Measurements from ENCODE around the gene APOBEC3A. TPM values are rescaled to one million over a fixed set of nuclear protein-coding genes. Genes with fewer than 3 reads are reported as not detected.
"Not testable (repeated sequence)": the region's sequence is repeated elsewhere in the genome, so short reads cannot be mapped to it uniquely, and the experiment has no call there.

Gene APOBEC3A
- total and polyA plus RNA-seq, 4 experiments from 2014 or later, result not detected

DNA sequence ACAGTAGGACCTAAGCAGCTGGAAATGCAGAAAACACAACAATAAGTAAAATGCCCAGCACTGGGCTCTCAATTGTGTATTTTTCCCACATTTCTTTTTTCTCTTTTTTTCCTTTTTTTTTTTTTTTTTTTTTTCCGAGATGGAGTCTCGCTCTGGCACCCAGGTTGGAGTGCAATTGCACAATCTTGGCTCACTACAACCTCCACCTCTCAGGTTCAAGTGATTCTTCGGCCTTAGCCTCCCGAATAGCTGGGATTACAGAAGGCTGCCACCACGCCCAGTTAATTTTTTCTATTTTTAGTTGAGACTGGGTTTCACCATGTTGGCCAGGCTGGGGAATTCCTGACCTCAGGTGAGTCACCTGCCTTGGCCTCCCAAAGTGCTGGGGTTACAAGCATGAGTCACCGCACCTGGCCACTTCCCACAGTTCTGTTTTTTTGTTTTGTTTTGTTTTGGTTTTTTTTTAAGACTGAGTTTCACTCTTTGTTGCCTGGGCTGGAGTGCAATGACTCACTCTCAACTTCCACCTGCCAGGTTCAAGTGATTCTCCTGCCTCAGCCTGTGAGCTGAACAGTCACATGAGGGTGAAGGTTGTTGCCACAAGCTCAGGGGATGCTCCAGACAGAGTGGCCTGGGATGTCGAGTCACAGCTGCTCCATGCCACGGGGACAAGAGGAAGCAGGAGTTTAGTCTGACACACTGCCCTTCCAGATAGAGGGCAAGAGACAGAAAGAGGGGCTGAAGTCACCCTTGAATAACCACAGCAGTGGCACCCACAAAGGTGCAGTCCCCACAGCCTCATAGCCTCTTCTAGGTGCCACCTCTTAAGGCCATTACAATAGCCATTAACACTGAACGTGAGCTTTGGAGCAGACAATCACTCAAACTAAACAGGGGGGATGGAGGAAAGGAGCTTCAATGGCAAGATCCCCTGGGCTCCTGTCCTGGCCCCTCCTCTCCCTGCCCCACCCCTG lies 27.7 kb downstream of the APOBEC3A start:
- intact Hi-C loops (cut with micrococcal nuclease), result loop anchor here (1.0 to 5.0 kb wide), 4 partner anchors 18 to 278 kb away; partner anchors contain the start of genes CBX6 and GTPBP1

DNA sequence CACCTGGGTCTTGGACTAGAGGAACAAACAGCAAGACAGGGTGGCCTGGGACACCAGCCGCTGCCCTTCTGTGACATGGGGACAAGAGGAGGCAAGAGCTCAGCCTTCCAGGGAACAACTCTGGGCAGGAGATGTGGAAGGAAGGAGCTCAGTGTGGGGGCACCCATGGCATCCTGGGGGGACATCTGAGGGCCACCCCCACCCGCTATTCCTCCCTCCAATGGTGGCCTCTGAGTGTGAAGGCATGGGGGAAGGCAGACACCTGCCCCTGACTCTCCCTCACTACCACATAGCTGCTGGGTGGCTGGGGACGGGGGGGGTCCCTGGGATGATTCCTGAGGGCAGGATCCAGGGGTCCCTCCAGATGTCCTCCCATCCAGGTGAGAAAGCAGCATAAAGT lies 29.2 kb downstream of the APOBEC3A start:
- Histone ChIP-seq H3K27me3 (ENCODE audit: insufficient read depth, low read length) (no peaks in the 10 kb centered on the region), H3K4me1 (ENCODE audit: insufficient read depth, low read length) (peaks cover 68% of the 10 kb centered on the region), H3K9me3 (ENCODE audit: control insufficient read depth in 1 of 2, low read length in 2 of 2) (no peaks in the 10 kb centered on the region), H3K36me3 (ENCODE audit: insufficient read depth, low read length) (no peaks in the 10 kb centered on the region), H3K4me3 (ENCODE audit: low read length in 2 of 2) (no peak overlapping the region), H3K27ac (ENCODE audit: low read depth, low read length) (no peak overlapping the region)
- Mint-ChIP-seq H3K36me3 (peaks cover 0 to 7% of the 10 kb centered on the region in 2 donors), H3K9me3 (peaks cover 0 to 16% (median 4%) of the 10 kb centered on the region in 8 donors), H3K27me3 (no peaks in the 10 kb centered on the region), H3K4me1 (peaks cover 36 to 80% (median 45%) of the 10 kb centered on the region in 4 donors), H3K27ac (peak overlapping the region in 5 of 7 donors; percentile 25 to 85 (median 57)), H3K4me3 (peak overlapping the region in 1 of 8 donors; percentile 46)
- no peak for DNase-seq
- POLR2A ChIA-PET (ENCODE audit: partially characterized antibody), result no interaction called here
- CTCF ChIA-PET (ENCODE audit: partially characterized antibody), result interaction anchor here (1.0 kb wide), 1 partner anchor 17 kb away, joined by 3 read pairs; no protein-coding TSS in a partner anchor
- intact Hi-C loops (cut with micrococcal nuclease), result loop anchor here (5.0 kb wide), 1 partner anchor 279 kb away; the partner anchor contains the start of gene GTPBP1

More for the DNA sequence above, 27.7 kb downstream of the APOBEC3A start:
- not testable (repeated sequence) for H3K27me3 ChIP-seq (ENCODE audit: insufficient read depth, low read length); H3K4me3 ChIP-seq (ENCODE audit: low read length in 2 of 2); H3K9me3 ChIP-seq (ENCODE audit: control insufficient read depth in 1 of 2, low read length in 2 of 2); H3K36me3 ChIP-seq (ENCODE audit: insufficient read depth, low read length); H3K27me3 Mint-ChIP-seq; H3K36me3 Mint-ChIP-seq
- H3K4me1 Mint-ChIP-seq, result peaks cover 40 to 80% (median 49%) of the 10 kb centered on the region in 4 donors
- ChIA-PET CTCF (ENCODE audit: partially characterized antibody) (interaction anchor here (1.8 to 4.1 kb wide), 2 partner anchors 11 to 18 kb away, joined by 10 to 18 read pairs; no protein-coding TSS in a partner anchor), POLR2A (ENCODE audit: partially characterized antibody) (interaction anchor here (0.9 to 1.8 kb wide), 3 partner anchors 18 to 114 kb away, joined by 3 to 7 read pairs (median 4); no protein-coding TSS in a partner anchor)
- peak overlapping the region in 7 of 8 donors; percentile 51 to 82 (median 67) for H3K4me3 Mint-ChIP-seq
- H3K9me3 Mint-ChIP-seq, result peaks cover 0 to 16% (median 4%) of the 10 kb centered on the region in 8 donors
- Histone ChIP-seq H3K27ac (ENCODE audit: low read depth, low read length) (peak overlapping the region; percentile 30), H3K4me1 (ENCODE audit: insufficient read depth, low read length) (peaks cover 68% of the 10 kb centered on the region)
- DNase-seq, result peak; percentile 76 to 97 (median 89)
- H3K27ac Mint-ChIP-seq, result peak overlapping the region; percentile 89 to 98 (median 96)

DNA sequence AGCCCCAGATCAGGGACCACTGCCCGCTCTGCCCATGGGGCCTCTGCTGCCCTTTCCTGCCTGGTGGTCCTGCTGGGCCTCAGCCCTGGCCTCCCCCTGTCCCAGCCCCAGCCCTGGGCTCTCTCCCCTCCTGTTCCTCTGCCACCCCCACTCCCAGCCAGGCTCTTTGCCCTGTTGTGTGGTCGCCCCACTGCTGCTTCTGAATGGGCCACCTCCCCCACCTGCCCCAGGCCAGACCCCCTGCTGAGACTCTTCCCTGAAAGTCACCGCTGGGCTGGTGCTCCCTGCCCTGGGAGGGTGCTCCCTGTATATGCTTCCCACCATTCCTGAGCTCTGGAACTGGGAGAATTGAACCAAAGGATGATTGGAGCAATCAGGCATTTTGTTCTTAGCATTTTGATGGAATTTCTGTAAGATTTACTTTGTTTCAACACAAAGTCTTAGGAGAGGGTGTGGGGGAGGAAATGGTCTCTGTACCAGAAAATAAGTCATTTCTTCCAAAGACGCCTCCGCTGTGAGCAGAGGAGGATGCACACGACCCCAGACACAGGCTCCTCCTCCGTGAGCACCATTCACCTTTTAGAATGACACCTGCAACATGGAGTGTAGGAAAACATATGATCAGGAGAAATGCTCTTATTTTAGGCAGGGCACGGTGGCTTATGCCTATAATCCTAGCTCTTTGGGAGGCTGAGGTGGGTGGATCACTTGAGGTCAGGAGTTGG lies 29.9 kb downstream of the APOBEC3A start:
- Histone ChIP-seq H3K4me3 (ENCODE audit: low read length in 2 of 2) (no peak overlapping the region), H3K36me3 (ENCODE audit: insufficient read depth, low read length) (no peaks in the 10 kb centered on the region), H3K27ac (ENCODE audit: low read depth, low read length) (no peak overlapping the region), H3K9me3 (ENCODE audit: control insufficient read depth in 1 of 2, low read length in 2 of 2) (no peaks in the 10 kb centered on the region), H3K27me3 (ENCODE audit: insufficient read depth, low read length) (no peaks in the 10 kb centered on the region), H3K4me1 (ENCODE audit: insufficient read depth, low read length) (peaks cover 61% of the 10 kb centered on the region)
- H3K36me3 Mint-ChIP-seq, result peaks cover 0 to 4% of the 10 kb centered on the region in 2 donors
- intact Hi-C loops (cut with micrococcal nuclease), result loop anchor here (5.0 kb wide), 1 partner anchor 280 kb away; the partner anchor contains the start of gene GTPBP1
- ChIA-PET CTCF (ENCODE audit: partially characterized antibody) (interaction anchor here (1.0 kb wide), 1 partner anchor 16 kb away, joined by 3 read pairs; no protein-coding TSS in a partner anchor), POLR2A (ENCODE audit: partially characterized antibody) (no interaction called here)
- no peak for DNase-seq
- H3K4me1 Mint-ChIP-seq, result peaks cover 32 to 73% (median 40%) of the 10 kb centered on the region in 4 donors
- H3K27me3 Mint-ChIP-seq, result no peaks in the 10 kb centered on the region
- peak overlapping the region in 2 of 8 donors; percentile 21 to 40 for H3K4me3 Mint-ChIP-seq
- H3K9me3 Mint-ChIP-seq, result peaks cover 0 to 16% (median 4%) of the 10 kb centered on the region in 8 donors
- peak overlapping the region in 6 of 7 donors; percentile 7 to 84 (median 62) for H3K27ac Mint-ChIP-seq

DNA sequence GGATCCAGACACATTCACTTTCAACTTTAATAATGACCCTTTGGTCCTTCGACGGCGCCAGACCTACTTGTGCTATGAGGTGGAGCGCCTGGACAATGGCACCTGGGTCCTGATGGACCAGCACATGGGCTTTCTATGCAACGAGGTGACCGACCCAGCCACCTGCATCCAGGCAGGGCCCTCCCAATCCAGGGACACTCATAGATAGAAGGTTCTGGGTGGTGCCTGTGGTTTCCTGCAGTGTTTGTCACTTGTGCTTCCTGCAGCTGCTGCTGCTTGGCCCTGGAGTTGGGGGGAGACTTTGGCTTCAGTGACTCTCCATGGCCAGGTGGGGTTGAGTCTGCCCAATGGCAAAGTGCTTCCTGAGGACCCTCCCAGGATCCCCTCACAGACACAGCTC lies 32.1 kb downstream of the APOBEC3A start:
- peak in 3 of 5 donors; percentile 19 to 66 (median 25) for DNase-seq
- Mint-ChIP-seq H3K27ac (peak overlapping the region in 6 of 7 donors; percentile 48 to 91 (median 74)), H3K27me3 (peaks cover 0 to 2% of the 10 kb centered on the region in 2 donors), H3K4me3 (peak overlapping the region in 7 of 8 donors; percentile 43 to 88 (median 58)), H3K4me1 (peaks cover 28 to 70% (median 41%) of the 10 kb centered on the region in 4 donors), H3K9me3 (peaks cover 0 to 7% (median 0%) of the 10 kb centered on the region in 8 donors), H3K36me3 (peaks cover 0 to 4% of the 10 kb centered on the region in 2 donors)
- H3K27ac ChIP-seq (ENCODE audit: low read depth, low read length), result no peak overlapping the region
- CTCF ChIA-PET (ENCODE audit: partially characterized antibody), result no interaction called here
- H3K4me3 ChIP-seq (ENCODE audit: low read length in 2 of 2), result no peak overlapping the region
- no peaks in the 10 kb centered on the region for H3K36me3 ChIP-seq (ENCODE audit: insufficient read depth, low read length)
- H3K4me1 ChIP-seq (ENCODE audit: insufficient read depth, low read length), result peaks cover 51% of the 10 kb centered on the region
- POLR2A ChIA-PET (ENCODE audit: partially characterized antibody), result no interaction called here
- no peaks in the 10 kb centered on the region for H3K27me3 ChIP-seq (ENCODE audit: insufficient read depth, low read length)
- intact Hi-C loops (cut with micrococcal nuclease), result loop anchor here (5.0 kb wide), 1 partner anchor 282 kb away; the partner anchor contains the start of gene GTPBP1
- H3K9me3 ChIP-seq (ENCODE audit: control insufficient read depth in 1 of 2, low read length in 2 of 2), result no peaks in the 10 kb centered on the region

DNA sequence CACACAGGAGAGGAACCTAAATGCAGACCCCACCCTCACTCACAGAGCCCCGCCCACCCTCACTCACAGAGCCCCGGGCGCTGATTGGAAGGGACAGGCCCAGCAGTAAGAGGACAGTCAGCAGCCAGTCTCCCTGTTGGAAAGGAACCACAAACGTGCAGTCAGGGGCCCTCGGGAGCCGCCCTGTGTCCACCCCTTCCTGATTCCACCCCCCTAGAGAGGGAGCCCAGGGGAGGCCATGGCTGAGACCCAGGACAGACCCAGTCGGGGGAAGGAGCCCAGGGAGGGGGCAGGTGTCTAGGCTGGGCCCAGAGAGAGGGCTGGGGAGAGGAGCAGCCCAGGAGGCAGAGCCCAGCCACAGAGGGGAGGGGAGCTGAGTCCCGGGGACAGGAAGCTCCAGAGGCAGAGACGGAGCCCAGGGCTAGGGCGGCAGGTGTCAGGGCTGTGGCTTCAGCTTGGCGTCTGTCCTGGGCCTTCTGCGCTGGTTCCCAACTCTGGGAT lies 35.5 kb downstream of the APOBEC3A start:
- H3K27me3 Mint-ChIP-seq; H3K36me3 ChIP-seq (ENCODE audit: insufficient read depth, low read length); intact Hi-C loops (cut with micrococcal nuclease); DNase-seq; CTCF ChIA-PET (ENCODE audit: partially characterized antibody); H3K27ac ChIP-seq (ENCODE audit: low read depth, low read length); H3K9me3 ChIP-seq (ENCODE audit: control insufficient read depth in 1 of 2, low read length in 2 of 2); H3K27me3 ChIP-seq (ENCODE audit: insufficient read depth, low read length); H3K36me3 Mint-ChIP-seq; H3K9me3 Mint-ChIP-seq; H3K4me3 ChIP-seq (ENCODE audit: low read length in 2 of 2): not testable (repeated sequence)
- H3K4me1 ChIP-seq (ENCODE audit: insufficient read depth, low read length), result peaks cover 25% of the 10 kb centered on the region
- Mint-ChIP-seq H3K4me1 (peaks cover 17 to 38% (median 21%) of the 10 kb centered on the region in 4 donors), H3K27ac (peak overlapping the region in 1 of 7 donors; percentile 20), H3K4me3 (peak overlapping the region in 1 of 8 donors; percentile 20)
- POLR2A ChIA-PET (ENCODE audit: partially characterized antibody), result interaction anchor here (1.1 kb wide), 1 partner anchor 327 kb away, joined by 3 read pairs; the partner anchor contains the start of gene RPL3

DNA sequence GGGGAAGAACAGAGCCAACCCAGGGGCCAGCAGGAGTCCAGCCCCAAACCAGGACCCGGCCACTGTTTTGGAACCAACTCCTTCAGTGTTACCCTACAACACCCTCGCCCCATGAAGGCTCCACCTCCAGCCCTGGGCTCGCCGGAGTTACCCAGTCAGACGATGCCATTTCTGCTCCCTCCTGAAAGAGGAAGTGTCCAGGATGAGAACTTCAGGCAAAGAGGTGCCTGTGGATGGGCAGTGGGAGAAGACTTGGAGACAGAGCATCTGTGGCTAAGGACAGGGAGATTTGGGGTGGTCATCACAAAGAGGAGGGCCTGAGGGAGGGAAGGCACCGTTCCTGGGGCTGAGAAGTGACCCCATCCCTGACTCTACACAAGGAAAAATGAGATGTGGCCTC lies 38.7 kb downstream of the APOBEC3A start:
- no peaks in the 10 kb centered on the region for H3K9me3 ChIP-seq (ENCODE audit: control insufficient read depth in 1 of 2, low read length in 2 of 2)
- no peaks in the 10 kb centered on the region for H3K27me3 ChIP-seq (ENCODE audit: insufficient read depth, low read length)
- H3K36me3 ChIP-seq (ENCODE audit: insufficient read depth, low read length), result no peaks in the 10 kb centered on the region
- POLR2A ChIA-PET (ENCODE audit: partially characterized antibody), result interaction anchor here (1.1 kb wide), 1 partner anchor 9 kb away, joined by 3 read pairs; no protein-coding TSS in a partner anchor
- Mint-ChIP-seq H3K27me3 (peaks cover 0 to 2% of the 10 kb centered on the region in 2 donors), H3K9me3 (peaks cover 0 to 5% (median 2%) of the 10 kb centered on the region in 8 donors), H3K4me1 (peaks cover 4 to 13% (median 5%) of the 10 kb centered on the region in 4 donors), H3K36me3 (no peaks in the 10 kb centered on the region), H3K27ac (peak overlapping the region in 1 of 7 donors; percentile 77), H3K4me3 (no peak overlapping the region)
- CTCF ChIA-PET (ENCODE audit: partially characterized antibody), result interaction anchor here (2.7 kb wide), 1 partner anchor 126 kb away, joined by 12 read pairs; no protein-coding TSS in a partner anchor
- H3K4me3 ChIP-seq (ENCODE audit: low read length in 2 of 2), result no peak overlapping the region
- no peak for DNase-seq
- no peaks in the 10 kb centered on the region for H3K4me1 ChIP-seq (ENCODE audit: insufficient read depth, low read length)
- H3K27ac ChIP-seq (ENCODE audit: low read depth, low read length), result no peak overlapping the region
- intact Hi-C loops (cut with micrococcal nuclease), result no loop called here

Data from CD4-positive, alpha-beta memory T cell (primary cell).